Activated CD4-positive, CD25-positive, alpha-beta regulatory T cell treated with anti-CD3 and anti-CD28 coated beads, Interleukin-2, amount 50 U/mL, for 16 hours (primary cell): ENCODE data around the gene FAM177A1.

ENCODE experiments used
- DNase-seq: peaks from one replicate; pipeline ENCODE4 v3.0.0-alpha.2; 2020; ENCODE audit warnings: low read depth, low spot score

FAM177A1 gene

GRCh38 chr14:35123388-35123703 is 77.3 kb downstream of the FAM177A1 start:
- no peak for DNase-seq

GRCh38 chr14:35124127-35124526 is 78.1 kb downstream of the FAM177A1 start:
- DNase-seq, result no peak
